ENCODE results near the gene DDX43.
"Not testable (repeated sequence)": the region's sequence is repeated elsewhere in the genome, so short reads cannot be mapped to it uniquely, and the experiment has no call there.

The DDX43 gene

DNA sequence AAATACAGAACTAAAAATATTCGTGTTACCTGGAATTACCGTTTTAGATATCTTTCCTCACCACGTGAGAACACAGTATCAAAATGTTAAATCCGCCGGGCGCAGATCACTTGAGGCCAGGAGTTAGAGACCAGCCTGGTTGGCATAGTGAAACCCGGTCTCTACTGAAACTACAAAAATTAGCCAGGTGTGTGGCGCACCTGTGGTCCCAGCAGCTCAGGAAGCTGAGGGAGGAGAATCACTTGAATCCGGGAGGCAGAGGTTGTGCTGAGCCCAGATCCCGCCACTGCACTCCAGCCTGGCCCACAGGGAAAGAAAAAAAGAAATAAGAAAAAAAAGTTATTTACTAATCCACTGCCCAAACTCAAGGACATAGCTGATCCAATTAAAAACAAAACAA lies 4.8 kb upstream of the DDX43 start:
- DNase-seq: no peak

- DNase-seq: no peak
These were observed 3.0 kb upstream of the DDX43 start for GRCh38 chr6:73391675-73392074.

- DNase-seq: not testable (repeated sequence)
These were observed 2.4 kb upstream of the DDX43 start for GRCh38 chr6:73392188-73392587.

- no peak for DNase-seq
These were observed 1.4 kb upstream of the DDX43 start for GRCh38 chr6:73393278-73393677.

DNA sequence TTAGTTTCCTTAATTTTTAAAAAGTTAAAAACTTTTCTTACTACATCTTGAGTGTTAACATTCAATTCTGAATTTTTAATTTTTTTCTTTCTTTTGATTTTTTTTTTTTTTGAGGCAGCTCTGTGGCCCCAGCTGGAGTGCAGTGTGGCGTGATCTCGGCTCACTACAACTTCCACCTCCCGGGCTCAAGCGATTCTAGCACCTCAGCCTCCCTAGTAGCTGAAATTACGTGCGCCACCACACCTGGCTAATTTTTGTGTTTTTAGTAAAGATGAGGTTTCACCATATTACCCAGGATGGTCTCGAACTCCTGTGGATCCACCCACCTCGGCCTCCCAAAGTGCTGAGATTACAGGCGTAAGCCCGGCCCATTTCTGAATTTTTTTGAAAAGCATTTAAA lies 1.2 kb downstream of the DDX43 start:
- no peak for DNase-seq

DNA sequence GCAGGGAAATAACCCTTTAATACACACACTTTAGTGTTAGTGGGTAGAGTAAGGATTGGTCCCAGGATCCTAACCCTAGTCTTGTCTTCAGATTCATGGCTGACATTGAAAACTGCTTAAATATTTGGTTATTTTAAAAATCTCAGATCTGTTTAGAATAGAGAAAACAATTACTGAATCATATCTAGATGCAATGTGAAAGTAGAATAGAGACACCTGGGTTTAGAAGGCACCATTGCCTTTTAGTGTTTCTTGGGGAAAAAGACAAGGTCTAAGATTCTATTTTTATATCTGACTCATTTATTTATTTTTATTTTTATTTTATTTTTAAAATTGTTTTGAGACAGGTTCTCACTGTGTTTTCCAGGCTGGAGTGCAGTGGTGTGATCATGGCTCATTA lies 6.0 kb downstream of the DDX43 start:
- no peak for DNase-seq

- no peak for DNase-seq
These were observed 14.8 kb downstream of the DDX43 start for GRCh38 chr6:73409395-73409794.

GRCh38 chr6:73413102-73413501 lies 18.5 kb downstream of the DDX43 start:
- DNase-seq: no peak

DNA sequence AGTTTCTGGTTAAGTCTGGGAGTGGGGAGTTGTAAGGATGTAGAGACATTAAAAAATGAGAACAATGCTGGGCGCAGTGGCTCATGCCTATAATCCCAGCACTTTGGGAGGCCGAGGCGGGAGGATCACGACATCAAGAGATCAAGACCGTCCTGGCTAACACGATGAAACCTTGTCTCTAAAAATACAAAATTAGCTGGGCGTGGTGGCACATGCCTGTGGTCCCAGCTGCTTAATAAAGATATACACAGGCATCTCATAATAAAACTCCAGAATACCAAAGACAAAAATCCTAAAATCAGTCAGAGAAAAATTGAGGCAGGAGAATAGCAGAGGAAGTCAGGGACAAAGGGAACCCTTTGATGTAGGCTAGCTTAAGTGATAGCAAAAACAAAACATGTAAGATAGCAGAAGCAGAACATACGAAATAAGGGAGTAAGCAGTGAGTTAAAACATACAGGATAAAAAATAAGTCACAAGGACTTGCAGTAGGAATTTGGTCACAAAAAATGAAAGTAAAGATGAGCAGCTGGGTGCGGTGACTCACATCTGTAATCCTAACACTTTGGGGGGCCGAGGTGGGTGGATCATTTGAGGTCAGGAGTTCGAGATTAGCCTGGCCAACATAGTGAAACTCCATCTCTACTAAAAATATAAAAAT lies 23.6 kb downstream of the DDX43 start:
- DNase-seq: no peak

DNA sequence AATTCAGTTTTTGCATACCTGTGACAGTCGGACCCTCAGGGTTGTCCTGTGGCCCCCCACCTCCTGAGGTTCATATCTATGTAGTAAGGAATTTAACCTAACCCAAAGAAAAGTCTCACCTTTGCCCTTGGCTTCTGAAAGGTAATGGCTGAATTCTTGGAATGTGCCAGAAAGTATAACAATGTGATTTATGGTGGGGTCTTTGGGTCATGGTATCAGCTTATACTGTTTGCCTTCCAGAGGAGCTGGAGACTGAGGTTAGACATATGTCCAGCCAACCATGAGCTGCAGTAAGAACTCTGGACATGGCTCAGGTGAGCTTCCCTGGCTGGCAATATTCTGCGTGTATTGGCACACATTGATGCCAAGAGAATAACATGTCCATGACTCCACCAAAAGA lies 26.9 kb downstream of the DDX43 start:
- no peak for DNase-seq

DNA sequence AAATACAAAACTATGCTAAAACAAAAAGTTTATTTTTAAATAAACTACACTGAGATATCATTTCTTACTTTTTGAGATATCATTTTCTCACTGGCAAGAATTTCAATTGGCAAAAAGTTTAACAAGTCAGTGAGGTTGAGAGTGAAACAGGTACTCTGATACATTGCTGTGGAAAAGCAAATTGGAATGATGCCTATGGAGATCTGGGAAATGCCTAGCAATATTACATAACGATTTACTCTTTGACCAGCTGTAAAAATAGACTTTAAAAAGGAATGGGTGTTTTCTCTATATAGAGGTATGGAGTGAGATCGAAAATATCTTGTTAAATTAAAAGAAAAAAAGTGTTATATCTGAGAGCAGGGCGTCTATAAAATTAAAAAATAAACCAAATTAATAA lies 40.6 kb downstream of the DDX43 start:
- DNase-seq: no peak

DNA sequence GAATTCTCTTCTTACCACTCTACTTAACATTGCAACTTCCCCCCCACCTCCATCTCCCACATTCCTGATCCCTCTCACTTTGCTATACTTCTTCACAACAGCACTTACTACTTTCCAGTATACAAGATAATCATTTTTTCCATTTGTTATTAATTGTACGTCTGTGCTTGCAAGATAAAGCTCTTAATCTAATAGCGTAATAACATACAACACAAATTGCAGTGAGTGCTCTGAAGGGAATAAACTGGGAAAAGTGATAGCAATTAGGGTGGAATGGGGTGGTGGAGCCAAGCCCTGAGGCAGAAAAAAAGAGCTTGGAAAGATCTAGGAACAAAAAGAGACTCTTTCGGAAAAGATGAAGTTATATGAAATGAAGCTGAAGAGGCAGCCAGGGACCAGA lies 48.9 kb downstream of the DDX43 start:
- DNase-seq: no peak

DNA sequence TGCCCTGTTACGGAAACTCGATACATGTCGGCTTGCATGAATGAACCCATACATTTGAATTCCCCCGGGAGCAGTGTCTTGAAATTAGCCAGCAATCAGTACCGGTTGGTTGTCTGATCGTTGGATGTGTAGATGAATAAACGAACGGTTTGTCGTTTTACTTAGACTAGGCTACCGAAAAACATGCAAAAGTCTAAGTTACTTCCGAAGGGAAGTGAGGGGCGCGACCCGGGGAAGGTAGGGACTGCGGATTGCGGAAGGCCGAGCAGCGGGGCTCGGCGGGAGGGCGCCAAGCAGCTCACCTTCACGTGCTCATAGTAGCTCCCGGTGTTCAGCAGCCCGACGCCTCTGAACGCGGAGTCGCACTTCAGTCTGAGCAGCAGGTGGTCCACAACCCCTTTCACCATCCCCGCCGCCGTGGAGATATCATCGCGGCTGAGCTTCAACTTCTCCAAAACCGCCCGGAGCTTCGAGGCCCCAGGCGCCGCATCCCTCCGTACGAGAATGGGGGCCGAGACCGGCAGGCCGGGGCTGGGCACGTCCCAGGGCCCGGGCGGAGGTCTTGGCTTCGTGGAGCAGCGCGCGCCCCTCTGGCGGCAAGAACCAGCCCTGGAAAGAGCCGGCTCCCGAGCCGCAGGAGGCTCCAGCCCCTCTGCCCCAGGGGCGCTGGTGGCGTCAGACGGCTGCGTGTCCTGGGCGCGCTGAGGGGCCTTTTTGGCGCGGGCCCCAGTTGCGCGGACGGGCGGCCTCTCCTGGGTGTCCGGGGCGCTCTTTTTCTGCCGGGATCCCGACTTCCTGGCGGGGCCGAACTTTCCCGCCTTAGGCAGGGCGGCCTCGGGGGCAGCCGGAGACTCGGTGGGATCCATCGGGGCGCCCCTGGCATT lies 56.8 kb downstream of the DDX43 start:
- DNase-seq: no peak

GRCh38 chr6:73452107-73452461 lies 57.5 kb downstream of the DDX43 start, which contains the start of gene CGAS:
Gene CGAS, minus strand, starts transcription at chr6:73452297. Its CDS starts 116 bp downstream, at chr6:73452181.
- DNase-seq: no peak

DNA sequence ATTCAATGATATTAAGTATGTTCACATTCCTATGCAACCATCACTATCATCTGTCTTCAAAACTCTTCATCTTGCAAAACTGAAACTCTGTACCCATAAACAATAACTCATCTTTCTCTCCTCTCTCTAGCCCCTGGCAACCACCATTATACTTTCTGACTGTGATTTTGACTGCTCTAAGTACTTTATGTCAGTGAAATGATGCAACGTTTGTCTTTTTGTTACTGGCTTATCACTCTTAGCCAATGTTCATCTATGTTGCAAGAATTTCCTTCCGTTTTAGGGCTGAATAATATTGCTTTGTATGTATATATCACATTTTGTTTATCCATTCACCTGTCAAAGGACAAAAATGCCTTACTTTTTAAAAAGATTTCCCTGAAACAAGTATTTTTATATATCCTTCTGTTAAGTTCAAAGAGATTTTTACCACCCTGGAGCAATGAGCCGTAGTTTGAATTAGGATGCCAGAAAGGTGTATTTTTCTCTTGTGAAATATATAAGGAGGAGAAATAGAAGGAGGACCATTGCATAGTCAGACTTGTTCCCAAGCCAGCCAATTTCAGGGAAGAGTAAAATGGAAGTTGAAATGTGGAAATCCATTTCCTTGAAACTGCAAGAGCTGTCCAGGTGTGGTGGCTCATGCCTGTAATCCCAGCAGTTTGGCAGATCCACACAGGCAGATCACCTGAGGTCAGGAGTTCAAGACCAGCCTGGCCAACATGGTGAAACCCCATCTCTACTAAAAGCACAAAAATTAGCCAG lies 61.4 kb downstream of the DDX43 start:
- DNase-seq: no peak

DNA sequence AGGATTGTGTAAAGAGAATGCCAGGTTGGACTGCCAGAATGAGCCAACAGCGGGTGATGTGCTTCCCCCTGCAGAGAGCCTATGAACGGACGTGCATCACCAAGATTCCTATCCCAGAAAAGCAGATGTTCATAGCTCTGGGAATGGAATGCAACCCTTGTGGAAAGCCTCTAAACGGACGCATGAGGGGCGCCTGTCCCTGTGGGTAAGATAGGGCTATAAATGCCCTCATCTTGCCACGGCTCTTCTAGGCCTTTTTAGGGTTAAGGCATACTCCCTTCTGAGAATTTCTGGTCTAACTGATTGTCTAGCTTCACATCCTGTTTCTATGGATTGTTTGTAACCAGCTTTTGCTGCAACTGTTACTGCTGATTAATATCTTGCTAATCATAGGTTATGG lies 64.8 kb downstream of the DDX43 start:
- DNase-seq: not testable (repeated sequence)

DNA sequence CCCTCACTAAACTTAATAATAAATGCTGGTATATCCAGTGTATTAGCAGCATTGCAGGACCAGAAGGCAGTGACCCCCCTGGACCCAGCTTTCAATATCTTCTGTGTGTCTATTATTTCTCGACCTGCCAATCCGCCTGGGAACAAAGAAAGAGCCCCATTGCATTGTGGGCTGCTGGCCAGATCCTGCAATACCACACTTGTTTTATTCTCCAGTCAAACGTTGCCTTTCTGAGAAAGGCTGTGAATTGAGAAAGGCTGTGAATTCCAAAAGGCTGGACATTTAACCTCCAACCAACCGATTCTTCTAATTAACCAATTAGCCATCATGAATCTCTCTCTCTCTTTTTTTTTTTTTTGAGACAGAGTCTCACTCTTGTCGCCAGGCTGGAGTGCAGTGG lies 65.4 kb downstream of the DDX43 start:
- DNase-seq: no peak

- peak; percentile 50 for DNase-seq
These were observed 67.1 kb downstream of the DDX43 start, which contains the start of gene MTO1 for GRCh38 chr6:73461537-73462350. Gene MTO1, plus strand, starts transcription at chr6:73461737. Its CDS starts 118 bp downstream, at chr6:73461855.

All from NCI-H187 treated with DMSO at 0.1 percent for 48 hours (cell line).